Esophagus squamous epithelium (tissue), 5 donors: ENCODE results near the gene DENND6B. TPM values are rescaled to one million over a fixed set of nuclear protein-coding genes. Genes with fewer than 3 reads are reported as not detected.
"Not testable (repeated sequence)": the region's sequence is repeated elsewhere in the genome, so short reads cannot be mapped to it uniquely, and the experiment has no call there.

Experiments
- DNase-seq: peaks from one replicate; lab custom pipeline; 2025; lab: John Stamatoyannopoulos, UW
- H3K27ac ChIP-seq, 4 donors: fragments of 200-600 bp; sonication (generic); one replicate each; pipeline ENCODE4 v1.5.1; 2016 to 2019; ENCODE audit warnings: mild to moderate bottlenecking in 1 of 4
- H3K27me3 ChIP-seq, 4 donors: fragments of 200-600 bp; sonication (generic); 1 replicate in 3 of 4; 2 replicates in 1 of 4; pipeline versions ENCODE4 v1.5.1 to v1.6.0; 2017 to 2021; ENCODE audit warnings: antibody characterized with exemption in 1 of 4
- H3K36me3 ChIP-seq, 3 donors: fragments of 200-600 bp; sonication (generic); one replicate each; pipeline ENCODE4 v1.5.1; 2016 to 2019
- H3K4me1 ChIP-seq, 3 donors: fragments of 200-600 bp; sonication (generic); one replicate each; pipeline ENCODE4 v1.5.1; 2017 to 2019
- H3K4me3 ChIP-seq, 4 donors: fragments of 200-600 bp; sonication (generic); 1 replicate in 3 of 4; 2 replicates in 1 of 4; pipeline ENCODE4 v1.5.1; 2016 to 2019; ENCODE audit warnings: mild to moderate bottlenecking in 2 of 4, moderate library complexity in 1 of 4
- H3K9me3 ChIP-seq, 3 donors: fragments of 200-600 bp; sonication (generic); one replicate each; pipeline ENCODE4 v1.5.1; 2016 to 2019
- POLR2A ChIP-seq, 4 donors: fragments of 450-650 bp; IDR thresholded peaks; one replicate each; pipeline ENCODE4 v1.6.1; 2017; ENCODE audit warnings: antibody characterized with exemption in 4 of 4, mild to moderate bottlenecking in 4 of 4, moderate library complexity in 3 of 4
- WGBS, 2 donors: methylation state at CpG; one replicate each; pipeline ENCODE4 v1.1.5; 2018; 5-methylcytosine and 5-hydroxymethylcytosine counted together
- intact Hi-C: fragments of 100-400 bp; cut with DNase I; formaldehyde crosslinking; loops from one replicate; pipeline ENCODE4 v1.15.0; 2022
- total RNA-seq, 4 donors: library from RNA; depleted of rRNA; stranded (reverse); fragments of >200 nt; gene quantifications; one replicate each; pipeline ENCODE4 v1.1.0, GENCODE V29; 2016
- TF ChIP-seq, protein P1 (sequence below), 6 experiments: fragments of 450-650 bp in 4 of 6; fragments of 200-600 bp in 2 of 6; sonication (generic) in 2 of 6; IDR thresholded peaks; one replicate each; pipeline ENCODE4 v1.5.1; 2016 to 2019; ENCODE audit warnings: antibody characterized with exemption in 6 of 6, mild to moderate bottlenecking in 4 of 6, moderate library complexity in 4 of 6
- donor health status: DM: yes; HTN: yes; CAD: no.

The DENND6B gene, protein sequence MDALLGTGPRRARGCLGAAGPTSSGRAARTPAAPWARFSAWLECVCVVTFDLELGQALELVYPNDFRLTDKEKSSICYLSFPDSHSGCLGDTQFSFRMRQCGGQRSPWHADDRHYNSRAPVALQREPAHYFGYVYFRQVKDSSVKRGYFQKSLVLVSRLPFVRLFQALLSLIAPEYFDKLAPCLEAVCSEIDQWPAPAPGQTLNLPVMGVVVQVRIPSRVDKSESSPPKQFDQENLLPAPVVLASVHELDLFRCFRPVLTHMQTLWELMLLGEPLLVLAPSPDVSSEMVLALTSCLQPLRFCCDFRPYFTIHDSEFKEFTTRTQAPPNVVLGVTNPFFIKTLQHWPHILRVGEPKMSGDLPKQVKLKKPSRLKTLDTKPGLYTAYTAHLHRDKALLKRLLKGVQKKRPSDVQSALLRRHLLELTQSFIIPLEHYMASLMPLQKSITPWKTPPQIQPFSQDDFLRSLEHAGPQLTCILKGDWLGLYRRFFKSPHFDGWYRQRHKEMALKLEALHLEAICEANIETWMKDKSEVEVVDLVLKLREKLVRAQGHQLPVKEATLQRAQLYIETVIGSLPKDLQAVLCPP
- total RNA-seq: 1 to 10 TPM in 3 of 4 donors, under 1 TPM in 1; 0.88 to 3.6 (median 2.9) TPM

DNA sequence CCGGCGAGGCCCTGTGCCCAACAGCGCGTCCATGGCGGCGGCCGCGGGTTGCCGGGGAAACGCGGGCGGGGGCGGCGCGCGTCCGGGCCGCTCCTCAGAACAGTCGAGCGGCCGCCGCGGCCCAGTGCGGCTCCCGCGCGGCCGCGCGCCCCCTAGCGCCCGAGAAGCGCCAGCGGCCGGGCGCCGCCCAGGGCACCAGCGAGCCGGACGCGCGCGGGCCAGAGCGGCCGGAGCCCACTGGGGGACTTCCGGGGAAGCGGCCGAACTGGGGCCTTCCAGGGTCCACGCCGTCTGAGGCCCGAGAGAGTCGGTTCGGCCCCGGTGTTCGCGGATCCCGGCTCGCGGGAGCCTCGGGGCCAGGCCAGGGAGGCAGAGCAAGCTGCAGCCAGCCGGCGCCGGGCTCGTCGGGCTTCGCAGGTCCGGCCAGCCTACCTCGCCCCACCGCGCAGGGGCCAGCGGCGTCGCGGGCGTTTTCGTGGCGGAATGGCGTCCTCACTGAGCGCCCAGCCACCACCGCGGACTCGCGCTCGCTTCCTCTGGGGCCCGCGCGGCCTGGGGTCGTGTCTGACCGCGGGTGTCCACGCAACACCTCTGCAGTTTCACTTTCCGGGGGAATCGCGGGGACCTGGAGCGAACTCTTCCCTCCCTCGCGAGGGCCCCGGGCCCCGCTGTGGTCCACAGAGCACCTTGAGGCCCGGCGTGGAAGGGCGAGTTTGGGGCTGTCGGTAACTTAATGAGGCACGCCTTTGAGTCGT is at the start of gene DENND6B:
Gene DENND6B, minus strand, starts transcription at position 57 of the 755 bp plus-strand sequence. Its CDS starts 24 bp downstream, at position 33.
- Histone ChIP-seq H3K27ac (peak within 1 kb of the TSS; percentile 87 to 97 (median 96)), H3K4me3 (peak within 1 kb of the TSS; percentile 58 to 95 (median 76)), H3K36me3 (no peaks in the 10 kb centered on the region), H3K9me3 (no peaks in the 10 kb centered on the region), H3K27me3 (no peaks in the 10 kb centered on the region), H3K4me1 (peaks cover 15 to 30% (median 17%) of the 10 kb centered on the region in 3 donors)
- no peak for DNase-seq
- WGBS, 2 donors: no CpG with 5 or more reads among the region's 105 CpGs
- intact Hi-C loops: no loop called here
- TF ChIP-seq, protein P1, sequence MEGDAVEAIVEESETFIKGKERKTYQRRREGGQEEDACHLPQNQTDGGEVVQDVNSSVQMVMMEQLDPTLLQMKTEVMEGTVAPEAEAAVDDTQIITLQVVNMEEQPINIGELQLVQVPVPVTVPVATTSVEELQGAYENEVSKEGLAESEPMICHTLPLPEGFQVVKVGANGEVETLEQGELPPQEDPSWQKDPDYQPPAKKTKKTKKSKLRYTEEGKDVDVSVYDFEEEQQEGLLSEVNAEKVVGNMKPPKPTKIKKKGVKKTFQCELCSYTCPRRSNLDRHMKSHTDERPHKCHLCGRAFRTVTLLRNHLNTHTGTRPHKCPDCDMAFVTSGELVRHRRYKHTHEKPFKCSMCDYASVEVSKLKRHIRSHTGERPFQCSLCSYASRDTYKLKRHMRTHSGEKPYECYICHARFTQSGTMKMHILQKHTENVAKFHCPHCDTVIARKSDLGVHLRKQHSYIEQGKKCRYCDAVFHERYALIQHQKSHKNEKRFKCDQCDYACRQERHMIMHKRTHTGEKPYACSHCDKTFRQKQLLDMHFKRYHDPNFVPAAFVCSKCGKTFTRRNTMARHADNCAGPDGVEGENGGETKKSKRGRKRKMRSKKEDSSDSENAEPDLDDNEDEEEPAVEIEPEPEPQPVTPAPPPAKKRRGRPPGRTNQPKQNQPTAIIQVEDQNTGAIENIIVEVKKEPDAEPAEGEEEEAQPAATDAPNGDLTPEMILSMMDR (IDR thresholded peaks at IDR 0.05): peak in 5 of 6 experiments; percentile 30 to 92 (median 88)
- TF ChIP-seq POLR2A (IDR thresholded peaks at IDR 0.05): peak in 2 of 4 donors; percentile 20 to 48

DNA sequence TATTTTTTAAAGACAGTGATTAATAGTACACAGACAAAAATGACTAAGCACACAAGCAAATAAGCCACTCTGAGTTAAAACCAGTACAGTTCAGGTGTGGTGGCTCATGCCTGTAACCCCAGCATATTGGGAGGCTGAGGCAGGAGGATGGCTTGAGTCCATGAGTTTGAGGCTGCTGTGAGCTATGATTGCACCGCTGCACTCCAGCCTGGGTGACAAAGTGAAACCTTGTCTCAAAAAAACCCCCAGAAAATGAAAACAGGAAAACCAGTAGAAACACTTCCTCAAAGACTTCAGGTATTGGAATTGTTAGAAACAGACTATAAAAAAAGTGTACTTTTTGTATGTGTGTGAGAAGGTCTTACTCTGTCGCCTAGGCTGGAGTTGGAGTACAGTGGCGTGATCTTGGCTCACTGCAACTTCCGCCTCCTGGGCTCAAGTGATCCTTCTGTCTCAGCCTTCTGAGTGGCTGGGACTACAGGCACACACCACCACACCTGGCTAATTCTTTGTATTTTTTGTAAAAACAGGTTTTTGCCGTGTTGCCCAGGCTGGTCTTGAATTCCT is 49.4 kb upstream of the DENND6B start:
- Histone ChIP-seq H3K9me3 (no peaks in the 10 kb centered on the region), H3K27me3 (no peaks in the 10 kb centered on the region), H3K36me3 (peaks cover 0 to 97% (median 5%) of the 10 kb centered on the region in 3 donors), H3K27ac (peak overlapping the region in 2 of 4 donors; percentile 44 to 51), H3K4me1 (peaks cover 0 to 11% (median 0%) of the 10 kb centered on the region in 3 donors), H3K4me3 (no peak overlapping the region)
- TF ChIP-seq POLR2A (IDR thresholded peaks at IDR 0.05): no peak
- TF ChIP-seq, protein P1 (IDR thresholded peaks at IDR 0.05): no peak
- intact Hi-C loops: no loop called here
- DNase-seq: no peak
- WGBS, 2 donors: 40 to 45% methylated on average over 5 of the region's 5 CpGs

DNA sequence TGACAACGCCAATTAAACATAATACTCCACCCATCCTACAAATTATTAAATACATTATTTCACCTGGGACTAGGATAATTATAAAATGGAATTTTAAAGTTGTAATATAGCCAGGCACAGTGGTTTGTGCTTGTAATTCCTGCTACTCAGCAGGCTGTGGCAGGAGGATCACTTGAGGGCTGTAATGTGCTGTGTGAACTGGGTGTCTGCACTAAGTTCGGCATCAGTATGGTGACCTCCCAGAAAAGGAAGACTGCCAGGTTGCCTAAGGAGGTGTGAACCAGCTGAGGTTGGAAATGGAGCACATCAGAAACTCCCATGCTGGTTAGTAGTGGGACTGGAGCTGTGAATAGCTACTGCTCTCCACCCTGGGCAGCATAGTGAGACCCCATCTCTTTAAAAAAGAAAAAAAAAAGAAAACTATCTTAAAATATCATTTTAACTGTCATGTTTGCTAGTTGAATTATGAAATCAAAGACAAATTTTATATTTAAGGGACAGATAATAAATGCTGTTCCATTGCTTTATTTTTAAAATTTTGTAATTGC is 44.4 kb upstream of the DENND6B start:
- intact Hi-C loops: loop anchor here (5.0 kb wide), 1 partner anchor 116 kb away; the partner anchor contains the start of gene MIOX
- H3K4me1 ChIP-seq: peaks cover 0 to 15% (median 0%) of the 10 kb centered on the region in 3 donors
- H3K27ac ChIP-seq: no peak overlapping the region
- WGBS, 2 donors: 82 to 86% methylated on average over 2 of the region's 2 CpGs
- H3K27me3 ChIP-seq: no peaks in the 10 kb centered on the region
- H3K36me3 ChIP-seq: peaks cover 0 to 85% (median 5%) of the 10 kb centered on the region in 3 donors
- TF ChIP-seq, protein P1 (IDR thresholded peaks at IDR 0.05): no peak
- no peak for TF ChIP-seq POLR2A (IDR thresholded peaks at IDR 0.05)
- H3K9me3 ChIP-seq: no peaks in the 10 kb centered on the region
- H3K4me3 ChIP-seq: no peak overlapping the region
- DNase-seq: no peak

DNA sequence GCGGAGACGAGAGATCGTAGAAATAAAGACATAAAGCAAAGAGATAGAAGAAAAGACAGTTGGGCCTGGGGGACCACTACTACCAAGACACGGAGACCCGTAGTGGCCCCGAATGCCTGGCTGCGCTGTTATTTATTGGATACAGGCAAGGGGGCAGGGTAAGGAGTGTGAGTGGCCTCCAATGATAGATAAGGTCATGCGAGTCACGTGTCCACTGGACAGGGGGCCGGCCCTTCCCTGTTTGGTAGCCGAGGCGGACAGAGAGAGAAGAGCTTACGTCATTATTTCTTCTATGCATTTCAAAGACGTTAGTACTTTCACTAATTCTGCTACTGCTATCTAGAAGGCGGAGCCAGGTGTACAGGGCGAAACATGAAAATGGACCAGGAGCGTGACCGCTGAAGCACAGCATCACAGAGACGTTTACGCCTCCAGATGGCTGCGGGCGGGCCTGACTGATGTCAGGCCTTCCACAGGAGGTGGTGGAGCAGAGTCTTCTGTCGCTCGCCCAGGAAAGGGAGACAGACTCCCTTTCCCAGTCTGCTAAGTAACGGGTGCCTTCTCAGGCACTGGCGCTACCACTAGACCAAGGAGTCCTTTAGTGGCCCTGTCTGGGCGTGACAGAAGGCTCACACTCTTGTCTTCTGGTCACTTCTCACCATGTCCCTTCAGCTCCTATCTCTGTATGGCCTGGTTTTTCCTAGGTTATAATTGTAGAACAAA is 41.1 kb upstream of the DENND6B start:
- WGBS, 2 donors: 92 to 95% methylated on average over 25 to 27 of the region's 27 CpGs
- no peak for DNase-seq
- Histone ChIP-seq H3K9me3 (no peaks in the 10 kb centered on the region), H3K4me1 (peaks cover 0 to 22% (median 0%) of the 10 kb centered on the region in 3 donors), H3K27ac (no peak overlapping the region), H3K27me3 (no peaks in the 10 kb centered on the region), H3K36me3 (peaks cover 0 to 57% (median 5%) of the 10 kb centered on the region in 3 donors), H3K4me3 (no peak overlapping the region)
- TF ChIP-seq POLR2A (IDR thresholded peaks at IDR 0.05): no peak
- TF ChIP-seq, protein P1 (IDR thresholded peaks at IDR 0.05): no peak
- intact Hi-C loops: no loop called here

DNA sequence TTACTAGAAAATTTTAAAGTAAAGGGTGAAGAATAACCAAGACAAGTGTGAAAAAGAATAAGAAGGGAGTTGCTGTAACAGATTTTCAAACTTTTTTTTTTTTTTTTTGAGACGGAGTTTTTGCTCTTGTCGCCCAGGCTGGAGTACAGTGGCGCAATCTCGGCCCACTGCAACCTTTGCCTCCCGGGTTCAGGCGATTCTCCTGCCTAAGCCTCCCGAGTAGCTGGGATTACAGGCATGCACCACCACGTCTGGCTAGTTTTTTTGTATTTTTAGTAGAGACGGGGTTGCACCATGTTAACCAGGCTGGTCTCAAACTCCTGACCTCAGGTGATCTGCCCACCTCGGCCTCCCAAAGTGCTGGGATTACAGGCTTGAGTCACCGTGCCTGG is 37.0 kb upstream of the DENND6B start:
- DNase-seq, H3K9me3 ChIP-seq, intact Hi-C loops, H3K27ac ChIP-seq, H3K27me3 ChIP-seq, H3K4me3 ChIP-seq: not testable (repeated sequence)
- Histone ChIP-seq H3K36me3 (peaks cover 0 to 47% (median 0%) of the 10 kb centered on the region in 3 donors), H3K4me1 (peaks cover 0 to 54% (median 2%) of the 10 kb centered on the region in 3 donors)
- 84 to 85% methylated on average over 10 to 11 of the region's 11 CpGs for WGBS, 2 donors
